HG02623 (cell line): Measurements from ENCODE around the gene BOD1.

Source experiments
- ATAC-seq: cut with Tn5 transposase; IDR thresholded peaks from one replicate; pipeline ENCODE4 v1.9.1; 2021; ENCODE audit warnings: moderate library complexity; ENCODE audit not compliant: unreplicated experiment

The BOD1 gene

DNA sequence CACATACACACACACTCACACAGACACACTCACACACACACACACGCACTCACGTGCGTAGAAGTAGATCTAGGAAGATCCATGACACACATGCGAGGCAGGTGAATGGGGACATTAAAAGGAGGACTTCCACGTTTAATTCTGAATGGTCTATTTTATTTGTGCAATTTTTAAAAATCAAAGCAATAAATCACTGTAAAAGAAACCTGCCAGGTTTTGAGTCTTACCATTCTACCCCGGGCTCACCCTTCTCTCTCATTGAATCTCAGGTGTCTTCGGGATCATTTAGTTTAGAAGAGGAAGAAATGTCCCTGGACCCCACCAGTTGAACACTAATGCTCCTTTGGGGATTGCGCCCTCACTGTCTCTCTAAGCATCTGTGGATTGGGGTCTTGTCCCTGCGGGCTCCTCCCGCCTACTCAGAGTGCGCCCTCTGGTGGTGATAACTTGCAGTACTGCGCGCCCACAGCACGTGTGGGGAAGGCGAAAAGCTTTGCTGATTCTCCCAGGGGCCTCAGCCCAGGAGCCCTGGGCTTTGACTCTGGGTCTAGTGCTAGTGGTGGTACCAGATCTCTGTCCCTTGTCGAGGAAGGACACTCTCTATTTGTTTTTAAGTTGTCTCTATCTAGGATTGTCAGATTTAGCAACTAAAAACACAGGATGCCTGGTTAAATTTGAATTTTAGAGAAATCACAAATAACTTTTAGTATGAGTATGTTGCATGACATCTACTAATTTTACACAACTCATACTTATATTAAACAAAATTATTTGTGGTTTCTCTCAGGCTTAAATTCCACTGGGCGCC, 34.8 kb downstream of the BOD1 start:
- no peak for ATAC-seq

DNA sequence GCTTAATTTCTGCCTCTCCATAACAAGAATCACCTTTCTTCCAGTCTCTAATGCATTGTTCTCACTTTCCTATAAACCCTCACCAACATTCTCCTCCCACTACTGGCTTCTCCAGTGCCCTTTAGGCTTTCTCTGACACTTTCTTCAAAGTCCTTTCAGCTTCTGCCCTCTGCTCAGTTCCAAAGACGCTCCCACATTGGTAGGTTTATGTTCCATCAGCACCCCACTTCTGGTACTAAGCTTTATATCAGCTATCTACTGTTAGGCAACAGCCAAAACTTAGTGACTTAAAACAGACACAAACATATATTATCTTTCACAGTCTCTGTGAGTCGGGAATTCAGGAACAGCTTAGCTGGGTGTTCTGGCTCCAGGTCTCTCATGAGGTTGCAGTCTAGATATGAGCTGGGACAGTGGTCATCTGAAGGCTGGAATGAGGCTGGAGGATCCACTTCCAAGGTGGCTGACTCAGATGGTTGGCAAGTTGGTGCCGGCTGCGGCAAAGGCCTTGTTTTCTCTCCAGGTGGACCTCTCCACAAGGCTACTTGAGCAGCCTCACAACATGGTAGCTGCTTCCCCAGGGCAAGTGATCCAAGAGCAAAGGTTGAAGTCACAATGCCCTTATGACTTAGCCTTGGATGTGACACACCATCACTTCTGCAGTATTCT, 37.4 kb downstream of the BOD1 start:
- ATAC-seq, result no peak

DNA sequence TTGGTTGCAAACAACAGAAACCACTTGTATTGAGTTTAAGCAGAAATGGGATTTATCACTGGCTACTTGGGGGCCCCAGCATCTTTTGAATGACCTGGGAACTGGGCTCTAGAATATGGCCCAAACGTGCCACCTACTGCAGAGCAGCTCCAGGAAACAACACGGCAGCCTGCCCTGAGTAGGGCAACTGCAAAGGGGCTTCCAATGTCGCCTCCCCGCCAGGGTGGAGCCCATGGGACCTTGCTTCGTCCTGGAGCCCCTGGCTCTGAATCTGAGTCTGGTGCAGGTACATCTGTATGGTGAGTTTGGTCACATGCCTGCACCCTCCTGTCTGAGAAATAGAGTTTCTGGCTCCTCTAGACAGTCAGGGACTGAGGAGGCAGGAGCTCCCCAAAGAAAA, 38.6 kb downstream of the BOD1 start:
- ATAC-seq, result no peak

DNA sequence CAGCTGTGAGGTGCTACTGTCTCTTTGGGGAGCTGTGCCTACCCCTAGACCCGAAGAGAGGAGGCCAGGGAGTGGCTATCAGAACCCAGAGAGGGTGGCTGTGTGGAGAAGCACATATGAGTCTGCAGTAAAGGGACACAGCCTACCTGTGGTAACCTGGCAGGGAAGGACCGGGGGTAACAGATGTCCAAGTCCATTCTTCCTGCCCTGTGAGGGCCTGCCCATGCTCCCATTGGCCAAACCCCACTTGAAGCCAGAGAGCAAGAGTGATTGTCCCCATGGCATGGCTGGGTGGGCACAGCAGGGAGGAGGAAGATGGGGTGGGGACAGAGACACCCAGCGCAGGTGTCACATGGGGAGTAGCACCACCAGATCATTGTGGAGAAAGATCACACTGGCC, 39.3 kb downstream of the BOD1 start:
- no peak for ATAC-seq

DNA sequence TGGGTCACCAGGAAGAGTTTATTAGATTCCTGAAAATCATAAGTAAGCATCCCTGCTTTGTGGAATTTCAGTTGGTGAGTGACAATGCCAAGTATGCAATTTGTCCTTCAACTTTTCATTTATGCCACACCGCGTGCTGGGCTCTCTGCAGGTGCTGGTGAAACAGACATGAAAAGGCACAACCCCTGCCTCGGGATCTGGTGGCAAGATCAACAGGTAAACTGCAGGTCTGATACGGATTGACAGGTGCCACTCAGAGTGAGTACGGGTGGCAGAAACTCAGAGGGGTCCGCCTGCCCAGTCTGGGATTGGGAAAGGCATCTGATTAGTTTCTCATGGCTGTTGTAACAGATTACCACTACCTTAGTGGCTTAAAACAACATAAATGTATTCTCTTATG, 40.5 kb downstream of the BOD1 start:
- ATAC-seq, result no peak

DNA sequence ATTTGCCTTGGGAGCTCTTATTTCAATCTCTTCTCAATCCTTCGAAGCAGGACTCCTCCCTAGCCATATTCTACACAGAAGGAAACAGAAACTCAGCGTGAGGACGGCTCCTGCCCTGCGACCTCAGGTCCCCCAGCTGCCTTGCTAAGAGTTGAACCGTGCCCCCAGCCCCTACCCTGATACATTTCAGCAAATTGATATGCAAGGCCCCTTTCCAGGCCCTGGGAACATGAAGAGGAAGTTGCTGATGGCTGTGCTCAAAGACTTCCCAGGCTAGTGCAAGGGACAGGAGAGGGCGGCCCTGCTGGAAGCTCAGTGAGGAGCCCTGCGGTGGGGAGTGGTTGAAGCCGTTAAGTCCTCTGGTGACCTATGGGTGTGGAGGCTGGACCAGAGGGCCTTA, 41.5 kb downstream of the BOD1 start:
- ATAC-seq, result no peak

DNA sequence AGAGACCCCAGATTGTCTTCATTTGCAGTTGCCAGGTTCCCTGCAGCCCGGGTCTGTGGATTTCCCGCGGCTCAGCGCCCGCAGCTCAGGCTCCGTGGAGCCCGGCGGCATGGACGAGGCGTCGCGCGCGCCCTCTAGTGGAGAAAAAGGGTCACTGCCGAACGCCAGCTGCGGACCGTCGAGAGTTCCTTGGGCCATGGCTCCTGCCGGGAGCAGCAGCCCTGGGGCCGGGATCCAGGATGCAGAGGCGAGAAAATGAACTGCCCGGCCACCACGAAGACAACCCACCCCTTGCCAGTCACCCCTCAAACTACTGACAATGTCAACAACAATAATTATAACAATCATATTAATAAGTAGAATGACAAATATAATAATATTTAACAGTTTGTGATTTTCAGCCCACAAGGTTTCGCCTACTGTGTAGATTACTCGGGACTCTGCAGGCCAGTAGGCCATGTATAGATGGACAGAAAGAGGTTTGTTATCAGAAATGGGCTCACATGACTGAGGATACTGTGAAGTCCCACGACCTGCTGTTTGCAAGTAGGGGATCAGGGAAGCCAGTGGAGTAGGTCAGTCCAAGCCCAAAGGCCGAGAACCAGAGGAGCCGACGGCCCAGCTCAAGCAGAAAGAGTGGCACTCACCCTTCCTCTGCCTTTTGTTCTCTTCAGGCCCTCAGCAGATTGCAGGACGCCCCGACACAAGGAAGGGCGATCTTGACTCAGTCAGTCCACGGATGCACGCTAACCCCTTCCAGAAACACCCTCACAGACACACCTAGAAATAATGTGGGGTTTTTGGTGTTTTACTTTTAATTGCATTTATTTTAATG, 43.1 kb downstream of the BOD1 start:
- ATAC-seq, result no peak

DNA sequence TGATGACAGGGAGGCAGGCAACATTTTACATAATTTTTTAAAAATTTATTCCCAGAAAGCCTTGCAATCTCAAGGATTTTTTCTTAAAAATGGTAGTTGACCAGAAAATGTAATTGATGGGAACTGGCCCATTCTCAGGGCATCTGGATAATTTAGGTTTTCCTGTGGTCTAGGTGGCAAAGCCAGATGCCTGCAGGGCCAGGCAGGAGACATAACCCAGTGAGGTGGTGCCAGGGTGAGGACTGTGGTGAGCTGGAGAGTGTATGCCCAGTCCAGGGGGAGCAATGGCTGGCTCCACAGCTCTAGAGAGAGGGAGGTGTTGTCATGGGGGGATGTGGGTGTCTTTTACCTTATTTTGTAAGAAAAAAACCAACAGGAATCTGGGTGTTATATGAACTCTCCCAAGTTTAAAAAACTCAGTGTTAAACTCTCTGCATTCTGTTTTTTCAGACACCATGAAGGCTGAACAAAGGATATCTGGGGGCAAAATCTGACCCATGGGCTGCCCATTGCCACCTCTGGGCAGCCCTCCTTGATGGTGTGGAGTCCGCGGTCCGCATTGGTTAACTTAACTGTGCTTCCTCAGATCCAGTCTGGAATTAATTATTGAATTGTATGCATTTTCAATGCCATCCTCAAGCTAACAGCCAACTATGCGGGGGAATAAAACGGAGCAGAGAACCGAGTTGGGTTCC, 43.9 kb downstream of the BOD1 start:
- no peak for ATAC-seq

DNA sequence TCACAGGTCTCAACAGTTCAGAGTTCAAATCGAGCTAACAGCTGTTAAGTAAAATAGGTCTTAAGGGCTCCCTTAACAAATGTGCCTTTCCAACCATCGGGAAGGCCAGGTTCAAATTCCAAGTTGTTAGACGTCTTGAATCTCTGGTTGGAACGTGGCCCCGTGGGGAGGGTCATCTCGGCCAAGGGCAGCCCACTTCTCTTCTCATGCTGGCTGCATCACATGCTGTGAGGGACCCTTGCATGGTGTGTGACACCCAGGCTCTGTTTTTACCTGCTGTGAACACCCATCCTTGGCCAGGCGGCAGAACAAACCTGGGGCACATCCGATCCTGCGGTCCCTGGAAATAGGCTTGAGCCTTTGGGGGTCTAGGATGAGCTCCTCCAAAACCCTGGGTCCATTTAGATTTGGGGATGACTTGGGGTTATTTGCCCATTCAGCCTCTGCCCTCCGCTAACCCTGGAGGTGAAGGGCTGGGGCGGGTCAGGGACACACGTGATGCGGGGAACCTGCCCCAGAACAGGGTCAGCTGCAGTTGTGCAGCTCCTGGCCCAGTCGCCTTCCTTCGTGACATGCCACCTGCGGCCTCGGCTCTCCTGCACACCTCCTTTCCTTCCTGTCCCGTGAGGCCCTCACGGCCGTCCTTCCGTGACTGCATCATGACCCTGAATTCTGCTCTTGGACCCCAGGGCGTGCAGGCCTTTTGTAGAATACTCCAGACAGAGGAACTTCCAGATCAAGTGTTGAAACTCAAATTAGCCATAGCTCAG, 45.9 kb downstream of the BOD1 start:
- no peak for ATAC-seq

DNA sequence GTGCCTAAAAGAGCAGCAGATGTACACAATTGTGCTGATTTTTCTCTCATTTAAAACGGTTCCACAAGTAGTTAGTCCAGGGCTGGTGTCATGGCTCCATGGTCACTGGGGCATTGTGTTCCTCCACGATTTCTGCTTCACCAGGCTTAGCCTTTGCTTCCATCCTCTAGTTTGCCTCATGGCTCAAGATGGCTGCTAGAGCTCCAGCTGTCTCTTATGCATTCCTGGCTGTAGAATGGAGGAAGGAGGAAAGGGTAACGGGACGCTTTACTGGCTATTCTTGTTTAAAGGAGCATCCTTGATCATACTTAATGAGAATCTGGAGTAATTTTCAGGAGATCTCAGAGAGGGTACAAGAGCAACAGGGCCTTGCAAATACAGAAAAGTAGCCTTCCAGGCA, 47.7 kb downstream of the BOD1 start:
- no peak for ATAC-seq

DNA sequence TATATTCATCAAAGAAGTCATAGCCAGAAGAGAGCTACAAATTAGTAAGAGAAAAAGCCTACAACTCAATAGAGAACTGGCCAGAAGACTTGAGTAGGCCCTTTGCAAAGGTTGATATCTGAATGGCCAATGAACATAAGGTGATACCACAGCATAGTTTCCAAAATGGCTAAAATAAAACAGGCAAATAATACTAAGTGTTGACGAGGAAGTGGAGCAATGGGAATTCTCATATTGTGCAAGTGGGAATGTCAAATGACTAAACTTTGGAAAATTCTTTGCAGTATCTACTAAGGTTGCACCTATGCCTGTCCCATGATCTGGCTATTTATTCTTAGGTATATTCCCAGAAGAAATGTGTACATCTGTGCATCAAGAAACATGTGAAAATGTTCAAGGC, 48.3 kb downstream of the BOD1 start:
- no peak for ATAC-seq

DNA sequence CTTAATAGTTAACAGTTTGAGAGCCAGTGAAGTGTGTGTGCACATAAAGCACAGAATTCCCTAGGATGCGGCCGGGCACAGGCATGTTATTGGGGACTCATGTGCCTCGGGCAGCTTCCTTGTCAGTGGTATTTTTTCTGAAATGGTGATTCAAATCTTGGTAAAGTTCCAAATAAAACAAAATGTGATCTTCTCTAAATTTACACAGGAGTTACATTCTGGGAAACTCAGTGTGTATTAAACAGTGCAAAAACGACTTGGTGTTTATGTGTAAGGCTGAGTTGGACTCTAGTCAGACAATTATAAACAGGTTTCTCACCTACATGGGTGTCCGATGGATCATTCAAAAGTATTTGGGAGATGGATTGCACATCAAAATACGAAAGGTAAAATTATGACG, 48.9 kb downstream of the BOD1 start:
- ATAC-seq, result no peak

DNA sequence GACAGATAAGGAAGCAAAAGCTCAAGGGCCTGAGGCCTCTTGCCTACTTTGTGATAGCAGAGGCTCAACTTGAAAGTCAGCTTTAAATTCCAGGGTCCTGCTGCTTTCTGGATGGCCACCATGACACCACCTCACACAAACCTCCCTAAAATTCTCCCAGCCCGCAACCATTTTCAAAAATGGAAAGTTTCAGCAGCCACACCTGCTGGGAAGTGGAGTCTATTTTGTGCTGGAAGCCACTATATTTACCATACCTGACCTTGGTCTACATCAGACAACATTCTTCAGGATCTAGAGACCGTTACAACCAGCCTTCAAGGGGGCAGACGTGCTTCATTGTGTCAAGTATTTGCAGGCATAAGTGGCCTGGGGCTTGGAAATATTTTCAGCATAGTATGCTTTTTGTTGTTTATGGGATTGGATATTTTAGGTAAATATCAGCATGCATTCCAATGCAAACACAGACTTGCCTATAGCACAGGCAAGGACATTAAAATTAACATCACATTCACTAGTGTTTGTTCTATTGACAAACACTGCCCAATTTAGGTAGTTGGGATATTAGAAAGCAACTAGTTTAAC, 50.9 kb downstream of the BOD1 start:
- ATAC-seq, result no peak

DNA sequence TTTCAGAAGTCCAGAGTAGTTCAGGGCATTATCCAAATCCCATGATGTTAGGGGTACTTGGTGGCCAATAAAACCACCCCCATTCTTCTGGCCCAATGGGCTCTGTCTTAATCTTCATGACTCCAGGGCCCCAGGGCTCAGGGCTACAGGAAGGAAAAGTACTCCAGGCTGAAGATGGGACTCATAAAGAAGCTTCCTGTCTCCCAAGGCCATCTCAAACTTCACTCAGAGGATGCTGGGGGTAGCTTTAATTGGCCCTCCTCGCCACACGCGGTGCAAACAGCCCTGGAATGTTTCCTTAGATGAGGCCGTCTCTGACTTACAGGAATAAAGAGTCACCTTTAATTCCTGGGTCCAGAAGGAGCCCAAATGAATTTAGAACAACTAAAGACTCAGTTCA, 52.3 kb downstream of the BOD1 start:
- no peak for ATAC-seq

DNA sequence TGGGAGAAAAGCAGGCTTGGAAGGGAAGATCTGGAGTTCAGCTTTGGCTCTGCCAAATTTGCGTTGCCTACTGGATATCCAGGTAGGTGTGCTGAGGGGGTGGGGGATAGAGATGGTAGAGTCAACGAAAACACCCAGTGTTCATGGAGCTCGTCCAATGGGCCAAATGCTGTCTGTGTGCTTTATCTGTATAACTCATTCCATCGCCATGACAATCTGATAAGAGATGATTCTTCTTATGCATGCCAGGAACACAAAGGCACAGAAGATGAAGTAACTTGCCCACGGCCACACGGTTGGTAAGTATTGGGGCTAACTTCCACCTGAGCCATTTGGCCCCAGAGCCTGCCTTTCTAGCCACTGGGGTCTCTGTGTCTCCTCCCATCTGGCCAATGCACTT, 53.2 kb downstream of the BOD1 start:
- ATAC-seq, result no peak

DNA sequence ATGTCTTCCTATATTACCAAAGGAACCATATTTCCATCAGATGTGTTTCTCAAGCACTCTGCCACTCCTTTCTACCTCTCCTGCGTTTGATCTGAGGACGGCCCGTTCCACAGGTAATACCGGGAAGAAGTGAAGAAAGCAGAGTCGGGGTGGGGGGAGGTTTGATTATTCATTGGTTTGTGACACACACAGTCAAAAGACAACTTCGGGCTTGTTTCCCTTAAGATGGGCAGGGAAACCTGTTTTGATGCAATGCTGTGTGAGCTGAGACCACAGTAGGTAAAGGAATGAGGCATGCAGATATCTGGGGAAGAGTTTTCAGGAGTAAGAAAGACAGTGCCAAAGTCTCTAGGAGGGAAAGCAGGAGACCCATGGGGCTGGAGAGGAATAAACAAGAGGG, 54.0 kb downstream of the BOD1 start:
- ATAC-seq, result no peak
